Mesothelial cell of epicardium (in vitro differentiated cells): ENCODE measurements around the gene FAM135A. TPM values are rescaled to one million over a fixed set of nuclear protein-coding genes. Genes with fewer than 3 reads are reported as not detected.

Source experiments
- DNase-seq, 2 experiments: peaks; one replicate each; pipeline ENCODE4 v3.0.0; 2021; ENCODE audit warnings: low spot score in 2 of 2; ENCODE audit not compliant: unreplicated experiment in 2 of 2
- H3K27ac Mint-ChIP-seq: 2 replicates; pipeline ENCODE4 v1.8.0; 2021; ENCODE audit warnings: mixed read lengths
- H3K27me3 Mint-ChIP-seq: 2 replicates; pipeline ENCODE4 v1.8.0; 2021; ENCODE audit warnings: low read depth, mixed read lengths
- H3K36me3 Mint-ChIP-seq: 2 replicates; pipeline ENCODE4 v1.8.0; 2021; ENCODE audit warnings: mixed read lengths
- H3K4me1 Mint-ChIP-seq: 2 replicates; pipeline ENCODE4 v1.8.0; 2021; ENCODE audit warnings: mixed read lengths
- H3K4me3 Mint-ChIP-seq: 2 replicates; pipeline ENCODE4 v1.8.0; 2021; ENCODE audit warnings: mild to moderate bottlenecking, moderate library complexity, mixed read lengths
- H3K9me3 Mint-ChIP-seq: 2 replicates; pipeline ENCODE4 v1.8.0; 2021; ENCODE audit warnings: mixed read lengths
- CTCF ChIP-seq: fragments of 200-600 bp; sonication (generic); IDR thresholded peaks from one replicate; pipeline ENCODE4 v1.5.0; 2021; ENCODE audit warnings: antibody characterized with exemption; ENCODE audit not compliant: unreplicated experiment
- total RNA-seq: library from RNA; stranded (reverse); gene quantifications from 3 replicates; pipeline ENCODE4 v1.2.1, GENCODE V29; 2021

The FAM135A gene
- total RNA-seq, 1 donor from 2014 or later: 24.8 TPM

GRCh38 chr6:70391492-70391891 lies 21.8 kb upstream of the FAM135A start:
- Mint-ChIP-seq H3K9me3 (no peaks in the 10 kb centered on the region), H3K27ac (no peak overlapping the region), H3K4me3 (no peak overlapping the region), H3K36me3 (no peaks in the 10 kb centered on the region), H3K4me1 (peaks cover 4% of the 10 kb centered on the region), H3K27me3 (peaks cover 28% of the 10 kb centered on the region)
- no peak for DNase-seq
- no peak for TF ChIP-seq CTCF

GRCh38 chr6:70394518-70395300 lies 18.6 kb upstream of the FAM135A start:
- no peak for DNase-seq
- no peaks in the 10 kb centered on the region for H3K36me3 Mint-ChIP-seq

GRCh38 chr6:70395301-70395672 lies 18.0 kb upstream of the FAM135A start:
- no peak for DNase-seq
- TF ChIP-seq CTCF: no peak
- Mint-ChIP-seq H3K27ac (no peak overlapping the region), H3K9me3 (no peaks in the 10 kb centered on the region), H3K36me3 (no peaks in the 10 kb centered on the region), H3K4me3 (no peak overlapping the region), H3K27me3 (peaks cover 26% of the 10 kb centered on the region), H3K4me1 (peaks cover 4% of the 10 kb centered on the region)

More at GRCh38 chr6:70394518-70395300, 18.6 kb upstream of the FAM135A start:
- no peak overlapping the region for H3K4me3 Mint-ChIP-seq
- peaks cover 26% of the 10 kb centered on the region for H3K27me3 Mint-ChIP-seq
- no peak overlapping the region for H3K27ac Mint-ChIP-seq
- no peak for TF ChIP-seq CTCF
- no peaks in the 10 kb centered on the region for H3K9me3 Mint-ChIP-seq
- peaks cover 4% of the 10 kb centered on the region for H3K4me1 Mint-ChIP-seq

GRCh38 chr6:70396163-70396562 lies 17.1 kb upstream of the FAM135A start:
- Mint-ChIP-seq H3K27me3 (peaks cover 26% of the 10 kb centered on the region), H3K4me3 (no peak overlapping the region), H3K27ac (no peak overlapping the region), H3K36me3 (no peaks in the 10 kb centered on the region), H3K9me3 (no peaks in the 10 kb centered on the region), H3K4me1 (peaks cover 4% of the 10 kb centered on the region)
- no peak for DNase-seq
- no peak for TF ChIP-seq CTCF

GRCh38 chr6:70396796-70397729 lies 16.2 kb upstream of the FAM135A start:
- H3K9me3 Mint-ChIP-seq: no peaks in the 10 kb centered on the region

More at GRCh38 chr6:70396796-70397729, 16.2 kb upstream of the FAM135A start:
- Mint-ChIP-seq H3K27me3 (peaks cover 22% of the 10 kb centered on the region), H3K27ac (no peak overlapping the region), H3K4me3 (no peak overlapping the region), H3K4me1 (peaks cover 4% of the 10 kb centered on the region), H3K36me3 (no peaks in the 10 kb centered on the region)
- DNase-seq: no peak
- TF ChIP-seq CTCF: no peak
